Measurements from ENCODE around the gene STARD3.

The STARD3 gene

DNA sequence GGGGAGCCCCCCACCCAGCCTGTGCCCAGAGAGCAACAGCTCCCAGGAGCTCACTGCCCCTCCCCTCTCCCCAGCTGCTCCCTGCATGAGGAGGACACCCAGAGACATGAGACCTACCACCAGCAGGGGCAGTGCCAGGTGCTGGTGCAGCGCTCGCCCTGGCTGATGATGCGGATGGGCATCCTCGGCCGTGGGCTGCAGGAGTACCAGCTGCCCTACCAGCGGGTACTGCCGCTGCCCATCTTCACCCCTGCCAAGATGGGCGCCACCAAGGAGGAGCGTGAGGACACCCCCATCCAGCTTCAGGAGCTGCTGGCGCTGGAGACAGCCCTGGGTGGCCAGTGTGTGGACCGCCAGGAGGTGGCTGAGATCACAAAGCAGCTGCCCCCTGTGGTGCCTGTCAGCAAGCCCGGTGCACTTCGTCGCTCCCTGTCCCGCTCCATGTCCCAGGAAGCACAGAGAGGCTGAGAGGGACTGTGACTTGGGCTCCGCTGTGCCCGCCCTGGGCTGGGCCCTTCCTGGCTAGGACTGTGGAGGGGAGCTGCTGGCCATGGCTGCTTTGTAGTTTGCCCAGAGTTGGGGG is 28.8 kb downstream of the STARD3 start:
- no peak for DNase-seq (ENCODE audit: low read depth, low spot score)
- no peak overlapping the region for H3K9ac ChIP-seq (ENCODE audit: insufficient read length)

DNA sequence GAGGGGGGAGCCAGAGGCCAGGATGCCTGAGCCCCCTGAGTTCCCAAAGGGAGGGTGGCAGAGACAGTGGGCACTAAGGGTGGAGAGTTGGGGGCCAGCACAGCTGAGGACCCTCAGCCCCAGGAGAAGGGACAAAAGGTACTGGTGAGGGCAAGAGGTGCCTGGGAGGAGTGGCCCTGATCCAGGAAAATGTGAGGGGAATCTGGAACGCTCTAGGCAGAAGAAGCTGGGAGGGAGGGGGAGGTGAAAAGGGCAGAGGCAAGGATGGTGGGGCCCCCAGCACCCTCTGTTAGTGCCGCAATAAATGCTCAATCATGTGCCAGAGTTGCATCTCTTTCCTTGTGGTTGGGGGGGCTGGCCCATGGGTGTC is 29.3 kb downstream of the STARD3 start:
- no peaks in the 10 kb centered on the region for H3K9me3 ChIP-seq (ENCODE audit: low read depth, low read length)
- H3K36me3 ChIP-seq (ENCODE audit: insufficient read depth, low read length), result no peaks in the 10 kb centered on the region; the same call in 1 of the 2 replicates
- DNase-seq (ENCODE audit: low read depth, low spot score), result no peak
- H3K27ac ChIP-seq, result no peak overlapping the region
- no peak overlapping the region for H3K4me3 ChIP-seq
- TF ChIP-seq EZH2 (IDR thresholded peaks at IDR 0.05) (no peak), POLR2AphosphoS5 (IDR thresholded peaks at IDR 0.05; ENCODE audit: borderline replicate concordance, low read depth, low read length) (no peak), FOXP2 (optimal IDR thresholded peaks at IDR 0.05; ENCODE audit: control extremely low read depth, extremely low read length, insufficient read depth) (no peak)
- H3K9ac ChIP-seq (ENCODE audit: insufficient read length), result no peak overlapping the region

More for the DNA sequence above, 28.8 kb downstream of the STARD3 start:
- TF ChIP-seq POLR2AphosphoS5 (IDR thresholded peaks at IDR 0.05; ENCODE audit: borderline replicate concordance, low read depth, low read length), result no peak
- TF ChIP-seq EZH2 (IDR thresholded peaks at IDR 0.05), result no peak
- no peak for TF ChIP-seq FOXP2 (optimal IDR thresholded peaks at IDR 0.05; ENCODE audit: control extremely low read depth, extremely low read length, insufficient read depth)
- Histone ChIP-seq H3K36me3 (ENCODE audit: insufficient read depth, low read length) (no peaks in the 10 kb centered on the region; the same call in 1 of the 2 replicates), H3K27ac (no peak overlapping the region), H3K4me3 (no peak overlapping the region), H3K9me3 (ENCODE audit: low read depth, low read length) (no peaks in the 10 kb centered on the region)

DNA sequence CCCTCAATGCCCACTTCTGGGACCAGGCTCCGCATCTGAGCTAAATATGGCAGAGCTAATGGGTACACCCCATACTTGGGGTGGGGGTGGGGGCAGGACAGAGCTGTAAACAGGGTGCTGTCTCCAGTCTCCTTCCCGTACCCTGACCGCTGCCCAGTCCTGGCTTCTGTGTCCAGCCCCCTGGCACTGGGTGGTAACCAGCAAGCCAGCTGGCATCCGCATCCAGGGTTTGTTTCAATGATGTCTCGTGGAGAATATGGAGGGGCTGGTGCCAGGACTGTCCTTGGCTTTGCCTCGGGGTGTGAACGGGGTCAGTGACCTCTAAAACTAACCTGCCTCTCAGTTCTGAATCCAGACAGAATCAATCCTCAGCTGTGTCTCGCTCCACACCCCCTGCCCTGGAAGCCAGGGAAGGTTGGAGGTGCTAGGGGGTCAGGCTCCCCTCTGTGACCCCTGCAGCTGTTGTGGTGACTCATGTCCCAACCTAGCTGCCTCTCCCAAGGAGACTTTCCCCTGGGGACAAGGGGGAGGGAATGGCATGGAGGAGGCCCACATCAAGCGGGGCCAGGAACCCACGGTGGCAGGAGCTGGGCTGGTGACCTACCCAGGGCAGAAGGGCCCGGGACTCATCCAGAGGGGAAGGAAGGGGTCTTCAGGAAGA is 29.8 kb downstream of the STARD3 start:
- Histone ChIP-seq H3K9me3 (ENCODE audit: low read depth, low read length) (no peaks in the 10 kb centered on the region), H3K9ac (ENCODE audit: insufficient read length) (no peak overlapping the region), H3K4me3 (no peak overlapping the region), H3K27ac (no peak overlapping the region), H3K36me3 (ENCODE audit: insufficient read depth, low read length) (no peaks in the 10 kb centered on the region; the same call in 1 of the 2 replicates)
- DNase-seq (ENCODE audit: low read depth, low spot score), result no peak
- TF ChIP-seq FOXP2 (optimal IDR thresholded peaks at IDR 0.05; ENCODE audit: control extremely low read depth, extremely low read length, insufficient read depth) (no peak), POLR2AphosphoS5 (IDR thresholded peaks at IDR 0.05; ENCODE audit: borderline replicate concordance, low read depth, low read length) (no peak), EZH2 (IDR thresholded peaks at IDR 0.05) (no peak)

DNA sequence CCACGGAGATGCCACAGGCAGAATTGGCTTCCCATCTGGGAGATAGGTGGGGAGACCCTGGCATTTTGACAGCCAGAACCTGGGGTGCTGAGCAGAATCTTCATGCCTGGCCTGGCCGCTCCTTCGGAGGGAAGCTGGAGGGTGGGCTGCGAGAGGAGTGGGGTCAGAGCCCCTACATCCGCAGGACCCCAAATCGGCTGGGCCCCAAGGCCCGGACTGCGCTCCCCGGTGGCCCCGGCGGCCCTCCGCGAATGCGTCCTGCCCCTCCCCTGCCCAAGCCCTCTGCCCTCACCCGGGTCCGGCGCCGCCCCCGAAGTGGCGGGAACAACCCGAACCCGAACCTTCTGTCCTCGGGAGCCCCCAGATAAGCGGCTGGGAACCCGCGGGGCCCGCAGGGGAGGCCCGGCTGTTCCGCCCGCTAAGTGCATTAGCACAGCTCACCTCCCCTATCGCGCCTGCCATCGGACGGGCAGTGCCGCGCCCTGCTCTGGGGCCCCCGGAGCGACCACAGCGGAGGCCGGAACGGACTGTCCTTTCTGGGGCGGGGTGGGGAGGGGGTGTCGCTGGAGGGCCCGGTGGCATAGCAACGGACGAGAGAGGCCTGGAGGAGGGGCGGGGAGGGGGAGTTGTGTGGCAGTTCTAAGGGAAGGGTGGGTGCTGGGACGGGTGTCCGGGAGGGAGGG is 30.5 kb downstream of the STARD3 start:
- no peak overlapping the region for H3K9ac ChIP-seq (ENCODE audit: insufficient read length)
- TF ChIP-seq POLR2AphosphoS5 (IDR thresholded peaks at IDR 0.05; ENCODE audit: borderline replicate concordance, low read depth, low read length) (no peak), FOXP2 (optimal IDR thresholded peaks at IDR 0.05; ENCODE audit: control extremely low read depth, extremely low read length, insufficient read depth) (no peak), EZH2 (IDR thresholded peaks at IDR 0.05) (no peak)

DNA sequence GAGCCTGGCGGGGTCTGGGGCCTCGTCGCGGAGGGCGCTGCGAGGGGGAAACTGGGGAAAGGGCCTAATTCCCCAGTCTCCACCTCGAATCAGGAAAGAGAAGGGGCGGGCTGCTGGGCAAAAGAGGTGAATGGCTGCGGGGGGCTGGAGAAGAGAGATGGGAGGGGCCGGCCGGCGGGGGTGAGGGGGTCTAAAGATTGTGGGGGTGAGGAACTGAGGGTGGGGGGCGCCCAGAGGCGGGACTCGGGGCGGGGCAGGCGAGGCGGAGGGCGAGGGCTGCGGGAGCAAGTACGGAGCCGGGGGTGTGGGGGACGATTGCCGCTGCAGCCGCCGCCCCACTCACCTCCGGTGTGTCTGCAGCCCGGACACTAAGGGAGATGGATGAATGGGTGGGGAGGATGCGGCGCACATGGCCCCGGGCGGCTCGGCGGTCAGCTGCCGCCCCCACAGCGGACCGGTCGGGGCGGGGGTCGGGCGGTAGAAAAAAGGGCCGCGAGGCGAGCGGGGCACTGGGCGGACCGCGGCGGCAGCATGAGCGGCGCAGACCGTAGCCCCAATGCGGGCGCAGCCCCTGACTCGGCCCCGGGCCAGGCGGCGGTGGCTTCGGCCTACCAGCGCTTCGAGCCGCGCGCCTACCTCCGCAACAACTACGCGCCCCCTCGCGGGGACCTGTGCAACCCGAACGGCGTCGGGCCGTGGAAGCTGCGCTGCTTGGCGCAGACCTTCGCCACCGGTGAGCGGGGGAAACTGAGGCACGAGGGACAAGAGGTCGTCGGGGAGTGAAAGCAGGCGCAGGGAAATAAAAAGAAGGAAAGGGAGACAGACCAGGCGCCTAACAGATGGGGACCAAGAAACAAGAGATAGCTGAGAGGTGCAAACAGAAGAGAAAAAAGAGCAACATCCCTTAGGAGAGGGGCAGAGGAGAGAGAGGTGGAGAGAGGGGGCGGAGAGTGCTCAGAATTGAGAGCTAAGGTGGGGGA is 31.3 kb downstream of the STARD3 start, which contains the start of gene PNMT:
Gene PNMT, plus strand, starts transcription at position 509 of the 980 bp plus-strand sequence. Its CDS starts 23 bp downstream, at position 532.
- no peak within 1 kb of the TSS for H3K9ac ChIP-seq (ENCODE audit: insufficient read length)
- no peaks in the 10 kb centered on the region for H3K9me3 ChIP-seq (ENCODE audit: low read depth, low read length)
- H3K4me3 ChIP-seq, result peak within 1 kb of the TSS; percentile 38
- no peaks in the 10 kb centered on the region for H3K36me3 ChIP-seq (ENCODE audit: insufficient read depth, low read length)
- TF ChIP-seq FOXP2 (optimal IDR thresholded peaks at IDR 0.05; ENCODE audit: control extremely low read depth, extremely low read length, insufficient read depth) (no peak), EZH2 (IDR thresholded peaks at IDR 0.05) (no peak), POLR2AphosphoS5 (IDR thresholded peaks at IDR 0.05; ENCODE audit: borderline replicate concordance, low read depth, low read length) (no peak)
- no peak for DNase-seq (ENCODE audit: low read depth, low spot score)
- no peak within 1 kb of the TSS for H3K27ac ChIP-seq

More for the DNA sequence above, 30.5 kb downstream of the STARD3 start:
- Histone ChIP-seq H3K4me3 (no peak overlapping the region), H3K9me3 (ENCODE audit: low read depth, low read length) (no peaks in the 10 kb centered on the region), H3K36me3 (ENCODE audit: insufficient read depth, low read length) (no peaks in the 10 kb centered on the region), H3K27ac (no peak overlapping the region)
- no peak for DNase-seq (ENCODE audit: low read depth, low spot score)

DNA sequence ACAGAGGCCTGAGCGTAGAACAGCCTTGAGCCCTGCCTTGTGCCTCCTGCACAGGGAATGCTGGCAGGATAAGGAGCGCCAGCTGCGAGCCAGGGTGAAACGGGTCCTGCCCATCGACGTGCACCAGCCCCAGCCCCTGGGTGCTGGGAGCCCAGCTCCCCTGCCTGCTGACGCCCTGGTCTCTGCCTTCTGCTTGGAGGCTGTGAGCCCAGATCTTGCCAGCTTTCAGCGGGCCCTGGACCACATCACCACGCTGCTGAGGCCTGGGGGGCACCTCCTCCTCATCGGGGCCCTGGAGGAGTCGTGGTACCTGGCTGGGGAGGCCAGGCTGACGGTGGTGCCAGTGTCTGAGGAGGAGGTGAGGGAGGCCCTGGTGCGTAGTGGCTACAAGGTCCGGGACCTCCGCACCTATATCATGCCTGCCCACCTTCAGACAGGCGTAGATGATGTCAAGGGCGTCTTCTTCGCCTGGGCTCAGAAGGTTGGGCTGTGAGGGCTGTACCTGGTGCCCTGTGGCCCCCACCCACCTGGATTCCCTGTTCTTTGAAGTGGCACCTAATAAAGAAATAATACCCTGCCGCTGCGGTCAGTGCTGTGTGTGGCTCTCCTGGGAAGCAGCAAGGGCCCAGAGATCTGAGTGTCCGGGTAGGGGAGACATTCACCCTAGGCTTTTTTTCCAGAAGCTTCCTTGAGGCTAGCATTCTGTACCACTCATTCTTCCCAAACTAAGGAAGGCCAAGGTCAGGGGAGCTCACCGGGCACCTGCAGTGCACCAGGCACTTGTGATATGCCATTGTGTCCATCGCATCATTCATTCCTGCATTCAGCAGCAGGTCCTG is 33.2 kb downstream of the STARD3 start:
- Histone ChIP-seq H3K36me3 (ENCODE audit: insufficient read depth, low read length) (no peaks in the 10 kb centered on the region), H3K4me3 (no peak overlapping the region), H3K9me3 (ENCODE audit: low read depth, low read length) (no peaks in the 10 kb centered on the region), H3K27ac (no peak overlapping the region), H3K9ac (ENCODE audit: insufficient read length) (no peak overlapping the region)
- no peak for DNase-seq (ENCODE audit: low read depth, low spot score)
- TF ChIP-seq POLR2AphosphoS5 (IDR thresholded peaks at IDR 0.05; ENCODE audit: borderline replicate concordance, low read depth, low read length) (no peak), EZH2 (IDR thresholded peaks at IDR 0.05) (no peak), FOXP2 (optimal IDR thresholded peaks at IDR 0.05; ENCODE audit: control extremely low read depth, extremely low read length, insufficient read depth) (no peak)

DNA sequence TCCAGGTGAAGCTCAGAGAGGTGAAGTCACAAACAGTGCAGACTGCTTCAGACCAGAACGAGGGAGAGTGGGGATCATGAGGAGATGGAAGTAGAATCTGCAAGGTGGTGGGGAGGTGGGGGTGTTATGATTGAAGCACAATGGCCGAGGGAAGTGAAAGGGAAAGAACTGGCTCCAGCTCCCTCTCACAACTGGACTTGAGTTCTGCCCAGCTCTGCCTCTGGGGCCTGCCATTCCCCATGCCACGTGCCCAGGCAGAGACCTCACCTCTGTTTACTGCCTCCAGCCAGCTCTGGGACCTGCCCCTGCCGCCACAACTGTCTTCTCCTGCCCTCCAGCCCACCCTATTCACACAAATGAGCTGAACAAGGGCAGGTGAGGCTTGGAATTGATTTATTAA is 33.8 kb downstream of the STARD3 start:
- H3K9me3 ChIP-seq (ENCODE audit: low read depth, low read length), result no peaks in the 10 kb centered on the region
- H3K36me3 ChIP-seq (ENCODE audit: insufficient read depth, low read length), result no peaks in the 10 kb centered on the region
- H3K4me3 ChIP-seq, result no peak overlapping the region
- TF ChIP-seq FOXP2 (optimal IDR thresholded peaks at IDR 0.05; ENCODE audit: control extremely low read depth, extremely low read length, insufficient read depth) (no peak), EZH2 (IDR thresholded peaks at IDR 0.05) (no peak), POLR2AphosphoS5 (IDR thresholded peaks at IDR 0.05; ENCODE audit: borderline replicate concordance, low read depth, low read length) (no peak)
- no peak overlapping the region for H3K9ac ChIP-seq (ENCODE audit: insufficient read length)
- DNase-seq (ENCODE audit: low read depth, low spot score), result no peak
- H3K27ac ChIP-seq, result no peak overlapping the region
